Effector memory CD8-positive, alpha-beta T cell (primary cell): Measurements from ENCODE around the gene GLDC.

Experiments
- ATAC-seq: fragments of 150-1000 bp; cut with Tn5 transposase; replicated peaks from 2 replicates; pipeline ENCODE4 v1.10.0; 2021; ENCODE audit warnings: mild to moderate bottlenecking, moderate library complexity
- DNase-seq, 3 experiments: peaks; one replicate each; pipeline ENCODE4 v3.0.0; 2021
- H3K27ac Mint-ChIP-seq, 2 donors: one replicate each; pipeline ENCODE4 v1.8.0; 2022; ENCODE audit warnings: mild to moderate bottlenecking in 2 of 2, mixed read lengths in 2 of 2, moderate library complexity in 2 of 2
- H3K27me3 Mint-ChIP-seq, 2 donors: one replicate each; pipeline ENCODE4 v1.8.0; 2022; ENCODE audit warnings: mixed read lengths in 2 of 2
- H3K36me3 Mint-ChIP-seq: one replicate; pipeline ENCODE4 v1.8.0; 2022; ENCODE audit warnings: mild to moderate bottlenecking, moderate library complexity, mixed read lengths; ENCODE audit not compliant: insufficient read depth
- H3K4me1 Mint-ChIP-seq, 2 donors: one replicate each; pipeline ENCODE4 v1.8.0; 2022; ENCODE audit warnings: low read depth in 2 of 2, mixed read lengths in 2 of 2
- H3K4me3 Mint-ChIP-seq, 2 donors: one replicate each; pipeline ENCODE4 v1.8.0; 2022; ENCODE audit warnings: mild to moderate bottlenecking in 2 of 2, mixed read lengths in 2 of 2, moderate library complexity in 2 of 2
- H3K9me3 Mint-ChIP-seq, 2 donors: one replicate each; pipeline ENCODE4 v1.8.0; 2022; ENCODE audit warnings: mixed read lengths in 2 of 2

GLDC gene

DNA sequence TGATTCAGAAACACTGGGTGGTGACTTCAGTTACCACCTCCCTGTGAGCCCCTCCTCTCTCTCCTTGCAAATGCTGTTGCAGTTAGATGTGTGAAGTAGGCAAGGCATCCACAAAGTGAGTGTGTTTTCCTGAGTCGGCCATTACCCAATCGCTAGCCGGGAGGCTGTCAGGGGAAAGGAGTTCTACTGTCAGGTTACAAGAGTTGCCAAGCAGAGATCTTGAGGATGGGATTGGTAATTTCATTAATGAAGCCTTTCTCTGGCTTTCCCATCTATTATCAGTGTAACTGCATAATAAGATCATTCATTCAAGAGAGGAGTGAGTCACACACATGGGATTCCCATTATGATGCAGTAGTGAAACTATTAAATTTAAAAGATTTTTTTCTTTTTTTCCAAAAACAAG lies 106.9 kb downstream of the GLDC start:
- ATAC-seq (no peak), DNase-seq (no peak)
- Mint-ChIP-seq H3K36me3 (peaks cover 3% of the 10 kb centered on the region), H3K27ac (no peak overlapping the region), H3K4me1 (no peaks in the 10 kb centered on the region), H3K9me3 (no peaks in the 10 kb centered on the region), H3K27me3 (peaks cover 12 to 41% of the 10 kb centered on the region in 2 donors), H3K4me3 (no peak overlapping the region)

DNA sequence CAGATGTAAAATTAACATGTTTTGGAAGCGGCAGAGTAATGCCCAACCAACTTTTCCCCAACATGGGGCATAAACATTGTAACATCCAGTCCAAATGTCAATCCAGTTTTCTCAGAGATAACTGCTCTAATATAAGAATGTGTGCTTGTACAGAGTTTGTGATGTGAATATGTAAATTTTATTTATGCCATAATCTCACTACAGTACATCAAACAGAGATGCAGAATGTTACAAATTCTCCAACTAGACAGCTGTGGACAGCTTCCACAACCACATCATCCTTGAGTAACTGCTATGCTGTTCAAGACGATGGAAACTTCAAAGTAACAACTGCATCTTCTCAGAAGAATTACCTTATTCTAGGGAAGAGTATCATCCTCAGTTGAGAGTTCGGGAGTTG lies 109.9 kb downstream of the GLDC start:
- Mint-ChIP-seq H3K4me3 (no peak overlapping the region), H3K27me3 (peaks cover 17 to 27% of the 10 kb centered on the region in 2 donors), H3K9me3 (no peaks in the 10 kb centered on the region), H3K4me1 (no peaks in the 10 kb centered on the region), H3K36me3 (no peaks in the 10 kb centered on the region), H3K27ac (no peak overlapping the region)
- ATAC-seq (no peak), DNase-seq (no peak)

DNA sequence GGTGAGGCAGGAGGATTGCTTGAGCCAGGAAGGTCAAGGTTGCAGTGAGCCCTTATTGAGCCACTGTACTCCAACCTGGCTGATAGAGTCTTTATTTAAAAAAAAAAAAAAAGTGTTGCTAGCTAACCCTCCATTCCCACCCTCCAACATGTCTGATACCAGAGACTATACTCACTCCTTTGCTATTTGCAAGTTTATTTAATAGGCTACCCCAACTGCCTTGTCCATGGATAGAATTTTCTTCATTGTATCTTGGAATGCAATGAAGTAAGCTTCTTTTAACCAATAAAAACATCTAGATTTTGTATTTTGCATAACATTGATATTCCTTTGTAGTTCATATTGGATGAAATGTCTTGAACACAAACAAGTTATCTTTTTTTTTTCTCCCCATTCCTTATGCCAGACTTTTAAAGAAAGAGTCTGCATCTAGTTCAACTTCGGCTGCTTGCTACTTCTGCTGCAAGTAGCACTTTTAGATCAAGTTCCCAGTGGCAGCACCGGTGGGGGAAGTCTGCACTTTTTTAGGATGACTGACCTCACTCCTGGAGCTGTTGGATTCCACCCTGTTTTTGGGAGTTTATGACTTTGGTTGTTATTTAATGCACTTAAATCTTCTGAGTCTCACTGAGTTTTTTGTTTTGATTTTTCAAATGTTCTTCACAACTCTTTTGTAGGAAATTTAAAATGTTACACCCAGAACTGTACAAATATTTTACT lies 120.0 kb downstream of the GLDC start:
- DNase-seq (no peak), ATAC-seq (no peak)
- H3K36me3 Mint-ChIP-seq = no peaks in the 10 kb centered on the region
- H3K4me3 Mint-ChIP-seq = no peak overlapping the region
- H3K27ac Mint-ChIP-seq = no peak overlapping the region
- peaks cover 0 to 2% of the 10 kb centered on the region in 2 donors for H3K9me3 Mint-ChIP-seq
- no peaks in the 10 kb centered on the region for H3K27me3 Mint-ChIP-seq
- no peaks in the 10 kb centered on the region for H3K4me1 Mint-ChIP-seq

DNA sequence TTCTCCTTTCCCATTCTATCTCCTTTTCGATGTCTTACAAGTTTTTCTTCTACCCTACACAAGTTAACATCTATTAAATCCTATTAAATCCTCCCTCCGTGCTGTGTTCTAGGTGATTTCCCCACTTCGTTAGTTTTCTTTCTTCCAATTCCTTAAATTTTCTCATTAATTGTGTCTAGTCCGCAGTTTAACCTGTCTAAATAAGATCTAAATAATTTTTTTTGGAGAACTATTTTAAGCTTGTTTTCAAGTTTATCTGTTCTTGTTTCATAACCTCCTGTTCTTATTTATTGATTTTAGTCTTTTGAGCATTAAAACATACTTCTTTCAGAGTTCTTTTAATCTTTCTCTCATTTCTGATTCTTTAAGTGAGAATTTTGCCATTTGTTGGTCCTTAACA lies 123.3 kb downstream of the GLDC start:
- Mint-ChIP-seq H3K4me1 (no peaks in the 10 kb centered on the region), H3K36me3 (peaks cover 3% of the 10 kb centered on the region)

DNA sequence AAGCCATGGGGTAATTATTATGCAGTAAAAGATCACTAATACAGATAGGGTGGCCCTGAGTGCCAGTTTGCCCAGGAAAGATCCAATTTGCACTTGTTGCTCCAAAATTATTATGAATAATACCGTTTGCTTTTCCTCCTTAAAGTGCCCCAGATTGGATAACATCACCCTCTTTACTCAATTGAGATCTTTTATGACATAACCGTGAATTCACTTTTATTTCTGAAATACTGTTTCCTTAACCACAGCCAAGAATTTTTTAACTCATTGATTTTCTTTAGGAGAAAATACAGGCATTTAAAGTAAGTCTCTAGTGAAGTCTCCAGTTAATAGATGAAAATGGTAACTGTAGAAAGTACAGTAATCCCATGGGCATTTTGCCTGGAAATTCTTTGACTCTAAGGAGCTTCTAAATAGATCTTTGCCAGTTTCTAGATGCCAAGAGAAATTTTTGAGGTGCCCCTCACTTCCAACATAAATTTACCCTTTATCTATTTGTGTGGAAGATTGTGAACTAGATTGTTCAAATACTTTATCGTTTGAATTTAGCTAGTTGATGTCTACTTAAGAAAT lies 133.4 kb downstream of the GLDC start:
- Mint-ChIP-seq H3K9me3 (peaks cover 0 to 2% of the 10 kb centered on the region in 2 donors), H3K4me1 (peaks cover 0 to 3% of the 10 kb centered on the region in 2 donors), H3K4me3 (no peak overlapping the region), H3K27me3 (no peaks in the 10 kb centered on the region), H3K36me3 (peaks cover 10% of the 10 kb centered on the region), H3K27ac (peak overlapping the region in 1 of 2 donors; percentile 73)
- DNase-seq (no peak), ATAC-seq (no peak)

More for the DNA sequence above, 123.3 kb downstream of the GLDC start:
- DNase-seq (no peak), ATAC-seq (no peak)
- no peaks in the 10 kb centered on the region for H3K27me3 Mint-ChIP-seq
- H3K27ac Mint-ChIP-seq = no peak overlapping the region
- no peak overlapping the region for H3K4me3 Mint-ChIP-seq
- H3K9me3 Mint-ChIP-seq = peaks cover 0 to 2% of the 10 kb centered on the region in 2 donors

DNA sequence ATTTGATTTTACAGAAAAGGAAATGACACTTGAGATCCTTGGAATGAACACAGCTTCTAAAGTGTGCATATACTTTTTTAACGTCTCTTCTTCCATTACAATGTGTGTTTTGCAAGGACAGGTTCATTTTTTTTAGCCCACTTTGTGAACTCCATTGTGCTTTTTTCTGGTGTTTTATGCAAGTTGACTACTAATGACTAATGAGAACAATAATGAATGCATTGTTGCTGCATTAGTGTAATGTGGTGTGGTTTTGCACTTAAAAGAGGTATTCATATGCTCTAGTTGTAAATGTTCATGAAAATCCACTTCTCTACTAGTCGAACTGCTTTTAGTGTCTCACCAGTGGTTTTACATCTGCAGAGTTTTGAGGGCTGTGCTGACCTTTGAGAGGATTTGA lies 139.0 kb downstream of the GLDC start:
- H3K9me3 Mint-ChIP-seq = peaks cover 0 to under 1% of the 10 kb centered on the region in 2 donors
- H3K27ac Mint-ChIP-seq = no peak overlapping the region
- DNase-seq = no peak
- H3K36me3 Mint-ChIP-seq = peaks cover 58% of the 10 kb centered on the region
- no peaks in the 10 kb centered on the region for H3K4me1 Mint-ChIP-seq
- no peaks in the 10 kb centered on the region for H3K27me3 Mint-ChIP-seq
- ATAC-seq = no peak
- no peak overlapping the region for H3K4me3 Mint-ChIP-seq

DNA sequence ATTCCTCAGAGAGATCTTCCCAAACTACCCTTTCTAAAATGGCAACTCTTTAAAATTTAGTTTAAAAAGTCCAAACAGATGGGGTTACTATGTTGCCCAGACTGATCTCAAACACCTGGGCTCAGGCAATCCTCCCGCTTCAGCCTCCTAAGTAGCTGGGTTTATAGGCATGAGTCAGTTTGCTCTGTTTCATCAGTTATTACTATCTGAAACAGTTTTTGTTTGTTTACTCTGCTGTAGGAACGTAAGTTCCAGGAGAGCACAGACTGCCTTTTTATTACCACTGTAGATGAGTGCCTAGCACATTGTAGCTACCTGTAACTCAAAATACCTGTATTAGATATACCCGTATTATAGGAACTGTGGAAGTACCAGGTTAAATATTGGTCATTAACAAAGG lies 143.1 kb downstream of the GLDC start:
- Mint-ChIP-seq H3K4me1 (peaks cover 0 to 2% of the 10 kb centered on the region in 2 donors), H3K9me3 (no peaks in the 10 kb centered on the region), H3K36me3 (peaks cover 74% of the 10 kb centered on the region), H3K27ac (peak overlapping the region in 1 of 2 donors; percentile 31), H3K4me3 (no peak overlapping the region), H3K27me3 (no peaks in the 10 kb centered on the region)
- ATAC-seq (no peak), DNase-seq (no peak)

DNA sequence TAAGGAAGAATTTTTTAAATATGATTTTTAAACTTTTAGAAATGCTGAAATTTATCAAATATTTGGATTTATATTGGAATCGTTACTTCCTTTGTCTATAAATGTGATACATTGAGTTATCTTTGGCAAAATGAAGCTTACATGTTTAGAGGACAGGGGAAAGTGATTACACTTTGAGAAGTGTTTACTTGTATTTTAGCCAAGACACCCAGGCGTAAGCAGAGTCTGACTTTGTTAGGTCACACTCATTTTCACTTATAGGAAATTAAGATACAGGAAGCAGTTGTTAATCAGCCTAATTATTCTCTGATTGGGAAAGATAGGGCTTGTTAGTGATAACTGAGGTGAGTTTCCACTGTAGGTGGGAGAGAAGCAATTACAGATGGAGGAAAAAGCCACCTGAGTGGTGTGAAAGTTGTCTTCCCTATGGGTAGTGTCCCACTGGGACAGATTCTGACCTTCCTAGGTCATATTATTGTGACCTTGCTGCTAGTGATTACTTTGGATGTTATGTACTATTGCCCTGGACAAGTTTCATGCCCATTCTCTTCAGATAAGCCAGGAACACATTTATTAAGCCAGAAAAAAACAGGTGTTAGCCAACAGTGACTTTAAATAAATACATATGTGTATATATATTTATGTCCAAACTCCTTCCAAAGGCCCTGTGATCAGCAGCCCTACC lies 143.9 kb downstream of the GLDC start:
- H3K4me3 Mint-ChIP-seq = no peak overlapping the region
- H3K36me3 Mint-ChIP-seq = peaks cover 74% of the 10 kb centered on the region
- peaks cover 2 to 4% of the 10 kb centered on the region in 2 donors for H3K4me1 Mint-ChIP-seq
- no peak for ATAC-seq
- DNase-seq = no peak
- no peaks in the 10 kb centered on the region for H3K9me3 Mint-ChIP-seq
- H3K27me3 Mint-ChIP-seq = no peaks in the 10 kb centered on the region
- H3K27ac Mint-ChIP-seq = no peak overlapping the region

DNA sequence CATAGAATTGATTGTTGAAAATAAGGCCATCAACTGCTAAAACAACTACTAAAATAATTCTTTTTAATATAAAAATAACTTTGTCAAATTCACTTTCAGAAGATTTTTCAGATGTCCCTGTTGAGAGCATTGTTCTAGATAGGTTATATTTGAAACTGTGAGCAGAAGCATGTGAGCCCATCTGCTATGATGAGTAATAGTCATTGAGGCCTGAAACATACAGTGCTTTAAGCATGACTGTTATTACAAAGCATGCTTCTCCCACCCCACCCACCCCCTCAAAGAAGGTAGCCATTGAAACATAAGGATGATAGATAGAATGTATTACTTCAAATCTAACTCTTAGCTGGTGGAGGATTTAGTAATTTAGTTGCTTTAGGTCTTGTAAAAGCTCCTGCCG lies 146.5 kb downstream of the GLDC start:
- DNase-seq (no peak), ATAC-seq (no peak)
- Mint-ChIP-seq H3K36me3 (peaks cover 50% of the 10 kb centered on the region), H3K4me3 (no peak overlapping the region), H3K27me3 (no peaks in the 10 kb centered on the region), H3K27ac (peak overlapping the region in 1 of 2 donors; percentile 65), H3K9me3 (no peaks in the 10 kb centered on the region), H3K4me1 (peaks cover 2 to 4% of the 10 kb centered on the region in 2 donors)

DNA sequence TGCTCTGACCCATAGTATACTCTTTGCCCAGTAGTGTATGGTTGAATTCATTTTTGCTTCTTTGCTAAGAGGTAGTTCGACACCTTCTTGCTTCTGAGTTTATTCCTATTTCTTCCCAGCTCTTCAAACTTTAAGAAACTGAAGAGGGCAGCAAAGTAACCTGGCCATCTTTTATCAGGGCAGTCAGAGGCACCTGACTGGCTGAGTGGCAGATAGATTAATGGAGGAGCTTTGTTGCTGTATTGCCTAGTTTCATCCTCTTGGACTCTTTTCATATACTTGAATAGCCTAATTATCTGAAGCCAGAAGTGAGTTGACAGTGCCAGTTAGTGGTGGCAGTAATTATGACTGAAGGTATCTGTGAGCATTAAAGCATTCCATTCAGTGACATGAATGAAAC lies 150.1 kb downstream of the GLDC start:
- peaks cover 9 to 22% of the 10 kb centered on the region in 2 donors for H3K4me1 Mint-ChIP-seq
- peak overlapping the region; percentile 48 to 53 for H3K27ac Mint-ChIP-seq

DNA sequence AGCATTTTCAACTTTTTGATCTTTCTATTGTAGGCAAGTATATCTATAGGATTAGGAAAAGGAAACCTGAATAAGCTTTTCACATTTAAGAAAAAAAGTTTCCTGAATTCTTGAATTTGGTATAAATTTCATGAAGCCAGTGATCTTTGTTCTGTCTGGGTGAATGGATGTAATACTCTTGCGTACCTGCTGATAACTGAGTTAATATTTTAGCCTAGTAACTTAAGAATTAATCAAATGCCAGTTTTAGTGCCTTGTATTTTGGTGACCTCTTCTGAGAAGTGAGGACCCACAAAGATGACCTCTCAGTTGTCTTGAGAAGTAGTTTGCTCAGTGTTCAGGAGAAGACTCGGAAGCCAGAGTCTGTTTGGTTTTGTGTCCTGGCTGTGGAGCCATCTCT lies 154.7 kb downstream of the GLDC start:
- Mint-ChIP-seq H3K27ac (no peak overlapping the region), H3K9me3 (no peaks in the 10 kb centered on the region), H3K36me3 (peaks cover 70% of the 10 kb centered on the region), H3K4me1 (peaks cover 7 to 22% of the 10 kb centered on the region in 2 donors), H3K4me3 (no peak overlapping the region), H3K27me3 (no peaks in the 10 kb centered on the region)
- ATAC-seq (no peak), DNase-seq (no peak)

More for the DNA sequence above, 150.1 kb downstream of the GLDC start:
- no peaks in the 10 kb centered on the region for H3K27me3 Mint-ChIP-seq
- DNase-seq (no peak), ATAC-seq (no peak)
- H3K9me3 Mint-ChIP-seq = no peaks in the 10 kb centered on the region
- H3K4me3 Mint-ChIP-seq = no peak overlapping the region
- H3K36me3 Mint-ChIP-seq = peaks cover 48% of the 10 kb centered on the region

DNA sequence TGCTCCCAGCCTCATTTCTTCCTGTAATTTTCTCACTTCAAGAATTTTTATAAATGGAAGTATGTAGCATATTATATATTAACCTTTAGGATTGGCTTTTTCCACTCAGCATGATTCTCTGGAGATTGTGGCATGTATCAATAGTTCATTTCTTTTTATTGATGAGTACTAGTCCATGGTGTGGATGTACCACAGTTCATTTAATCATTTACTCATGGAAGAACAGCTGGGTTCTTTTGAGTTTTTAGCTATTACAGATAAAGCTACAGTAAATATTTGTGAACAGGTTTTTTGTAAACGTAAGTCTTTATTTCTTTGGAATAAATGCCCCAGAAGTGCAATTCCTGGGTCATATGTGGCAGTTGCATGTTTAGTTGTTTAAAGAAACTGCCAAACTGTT lies 156.4 kb downstream of the GLDC start:
- no peak for DNase-seq
- Mint-ChIP-seq H3K9me3 (no peaks in the 10 kb centered on the region), H3K27ac (no peak overlapping the region), H3K4me3 (no peak overlapping the region), H3K4me1 (peaks cover 7 to 22% of the 10 kb centered on the region in 2 donors), H3K36me3 (peaks cover 82% of the 10 kb centered on the region), H3K27me3 (no peaks in the 10 kb centered on the region)
- ATAC-seq = no peak

DNA sequence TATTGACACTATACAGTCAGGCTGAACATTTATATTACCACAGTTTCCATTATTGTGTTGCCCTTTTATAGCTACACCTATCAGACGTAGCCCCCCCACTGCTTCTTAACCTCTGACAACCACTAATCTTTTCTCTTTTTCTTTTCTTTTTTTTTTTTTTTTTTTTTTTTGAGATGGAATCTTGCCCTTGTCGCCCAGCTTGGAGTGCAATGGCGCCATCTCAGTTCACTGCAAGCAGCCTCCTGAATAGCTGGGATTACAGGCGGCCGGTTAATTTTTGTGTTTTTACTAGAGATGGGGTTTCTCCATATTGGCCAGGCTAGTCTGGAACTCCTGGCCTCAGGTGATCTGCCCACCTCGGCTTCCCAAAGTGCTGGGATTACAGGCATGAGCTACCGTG lies 157.1 kb downstream of the GLDC start:
- Mint-ChIP-seq H3K36me3 (peaks cover 83% of the 10 kb centered on the region), H3K27me3 (no peaks in the 10 kb centered on the region)

DNA sequence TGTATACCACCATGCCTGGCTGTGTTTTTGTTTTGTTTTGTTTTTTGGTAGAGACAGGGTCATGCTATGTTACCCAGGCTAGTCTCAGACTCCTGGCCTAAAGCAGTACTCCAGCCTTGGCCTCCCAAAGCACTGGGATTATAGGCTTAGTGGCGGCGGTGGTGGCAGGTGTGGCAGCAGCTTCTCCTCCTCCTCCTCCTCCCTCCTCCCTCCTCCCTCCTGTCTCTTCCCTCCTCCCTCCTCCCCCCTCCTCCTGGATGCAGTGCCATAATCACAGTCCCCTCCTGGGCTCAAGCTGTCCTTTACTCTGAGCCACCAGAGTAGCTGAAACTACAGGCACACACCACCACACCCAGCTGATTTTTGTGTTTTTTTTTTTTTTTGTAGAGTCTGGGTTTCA lies 161.3 kb downstream of the GLDC start:
- no peak for ATAC-seq
- no peak overlapping the region for H3K4me3 Mint-ChIP-seq
- H3K27me3 Mint-ChIP-seq = no peaks in the 10 kb centered on the region
- H3K27ac Mint-ChIP-seq = peak overlapping the region in 1 of 2 donors; percentile 62
- H3K4me1 Mint-ChIP-seq = no peaks in the 10 kb centered on the region
- no peaks in the 10 kb centered on the region for H3K9me3 Mint-ChIP-seq
- H3K36me3 Mint-ChIP-seq = peaks cover 71% of the 10 kb centered on the region
- DNase-seq = no peak

More for the DNA sequence above, 157.1 kb downstream of the GLDC start:
- Mint-ChIP-seq H3K4me3 (no peak overlapping the region), H3K9me3 (no peaks in the 10 kb centered on the region), H3K4me1 (peaks cover 7 to 22% of the 10 kb centered on the region in 2 donors), H3K27ac (no peak overlapping the region)
- ATAC-seq (no peak), DNase-seq (no peak)
